ENCODE results near the gene NOXA1.

The NOXA1 gene

GRCh38 chr9:137456864-137457405 is 33.7 kb downstream of the NOXA1 start:
- POLR2A ChIA-PET: interaction anchor here (0.7 to 1.2 kb wide), 2 partner anchors 216 to 464 kb away, joined by 3 to 4 read pairs; partner anchors contain the start of genes PAXX and TUBB4B
- Histone ChIP-seq H3K4me1 (ENCODE audit: control insufficient read depth, insufficient read depth, low read length) (peaks cover 6% of the 10 kb centered on the region), H3K27ac (ENCODE audit: extremely low read depth, low read depth, low read length) (peak overlapping the region; percentile 2; the same call in 1 of the 2 replicates), H3K36me3 (ENCODE audit: control insufficient read depth in 2 of 2, insufficient read depth in 1 of 2, low read length in 2 of 2) (peaks cover 0 to 54% of the 10 kb centered on the region in 2 experiments; a peak in 1 of 3 replicates), H3K9me3 (ENCODE audit: control insufficient read depth, insufficient read depth, low read depth, low read length) (no peaks in the 10 kb centered on the region), H3K4me3 (ENCODE audit: low read depth, low read length) (no peak overlapping the region)
- 0 out of 2 replicates have a peak, but pooled peaks have one; percentile 2 for TF ChIP-seq PRDM4 (tag by site-specific recombination; IDR thresholded peaks at IDR 0.05)
- TF ChIP-seq ZBTB8A (tag by site-specific recombination; IDR thresholded peaks at IDR 0.05): no peak
- TF ChIP-seq ZNF138 (tag by site-specific recombination; IDR thresholded peaks at IDR 0.05; ENCODE audit: borderline replicate concordance): no peak
- no peak for TF ChIP-seq ZNF549 (tag by site-specific recombination; IDR thresholded peaks at IDR 0.05)
- no peak for TF ChIP-seq ZNF692 (tag by site-specific recombination; IDR thresholded peaks at IDR 0.05)
- no peak for TF ChIP-seq WT1 (tag by site-specific recombination; IDR thresholded peaks at IDR 0.05)
- TF ChIP-seq ZNF600 (tag by site-specific recombination; IDR thresholded peaks at IDR 0.05): no peak
- no peak for TF ChIP-seq ZNF664 (tag by site-specific recombination; IDR thresholded peaks at IDR 0.05)
- CTCF ChIA-PET: interaction anchor here (0.6 to 1.8 kb wide), 6 partner anchors 12 to 509 kb away, joined by 3 to 14 read pairs (median 4); partner anchors contain the start of gene EXD3

- Histone ChIP-seq H3K4me1 (ENCODE audit: control insufficient read depth, insufficient read depth, low read length) (peaks cover 6% of the 10 kb centered on the region), H3K27ac (ENCODE audit: extremely low read depth, low read depth, low read length) (no peak overlapping the region), H3K36me3 (ENCODE audit: control insufficient read depth in 2 of 2, insufficient read depth in 1 of 2, low read length in 2 of 2) (peaks cover 0 to 48% of the 10 kb centered on the region in 2 experiments; a peak in 1 of 3 replicates), H3K9me3 (ENCODE audit: control insufficient read depth, insufficient read depth, low read depth, low read length) (no peaks in the 10 kb centered on the region), H3K4me3 (ENCODE audit: low read depth, low read length) (no peak overlapping the region; the same call in 1 of the 2 replicates)
- TF ChIP-seq HIC1 (tag by site-specific recombination; IDR thresholded peaks at IDR 0.05) (peak; percentile 8; the same call in 1 of the 2 replicates), ZFP41 (tag by site-specific recombination; IDR thresholded peaks at IDR 0.05; ENCODE audit: borderline replicate concordance) (no peak), PATZ1 (tag by site-specific recombination; IDR thresholded peaks at IDR 0.05) (peak; percentile 42; the same call in 1 of the 2 replicates)
- ChIA-PET POLR2A (interaction anchor here (0.7 to 1.2 kb wide), 2 partner anchors 217 to 465 kb away, joined by 3 to 4 read pairs; partner anchors contain the start of genes PAXX and TUBB4B), CTCF (interaction anchor here (0.6 to 1.8 kb wide), 2 partner anchors 13 to 103 kb away, joined by 3 to 14 read pairs; no protein-coding TSS in a partner anchor)
Observed at GRCh38 chr9:137457406-137458193, 34.4 kb downstream of the NOXA1 start.

All from HEK293 (cell line).